GM19324 (cell line): ENCODE results near the gene TMA7.

Experiments
- ATAC-seq: cut with Tn5 transposase; IDR thresholded peaks from one replicate; pipeline ENCODE4 v1.9.1; 2021; ENCODE audit warnings: mild to moderate bottlenecking, moderate library complexity; ENCODE audit not compliant: unreplicated experiment, low FRiP score

TMA7 gene

GRCh38 chr3:48408823-48409281 lies 31.2 kb upstream of the TMA7 start:
- no peak for ATAC-seq

- ATAC-seq, result no peak
Measured at GRCh38 chr3:48409291-48410201, 30.5 kb upstream of the TMA7 start.

- no peak for ATAC-seq
Measured at GRCh38 chr3:48410205-48411040, 29.6 kb upstream of the TMA7 start.

GRCh38 chr3:48411041-48411588 lies 28.9 kb upstream of the TMA7 start:
- no peak for ATAC-seq

- no peak for ATAC-seq
Measured at GRCh38 chr3:48411606-48412374, 28.3 kb upstream of the TMA7 start.

DNA sequence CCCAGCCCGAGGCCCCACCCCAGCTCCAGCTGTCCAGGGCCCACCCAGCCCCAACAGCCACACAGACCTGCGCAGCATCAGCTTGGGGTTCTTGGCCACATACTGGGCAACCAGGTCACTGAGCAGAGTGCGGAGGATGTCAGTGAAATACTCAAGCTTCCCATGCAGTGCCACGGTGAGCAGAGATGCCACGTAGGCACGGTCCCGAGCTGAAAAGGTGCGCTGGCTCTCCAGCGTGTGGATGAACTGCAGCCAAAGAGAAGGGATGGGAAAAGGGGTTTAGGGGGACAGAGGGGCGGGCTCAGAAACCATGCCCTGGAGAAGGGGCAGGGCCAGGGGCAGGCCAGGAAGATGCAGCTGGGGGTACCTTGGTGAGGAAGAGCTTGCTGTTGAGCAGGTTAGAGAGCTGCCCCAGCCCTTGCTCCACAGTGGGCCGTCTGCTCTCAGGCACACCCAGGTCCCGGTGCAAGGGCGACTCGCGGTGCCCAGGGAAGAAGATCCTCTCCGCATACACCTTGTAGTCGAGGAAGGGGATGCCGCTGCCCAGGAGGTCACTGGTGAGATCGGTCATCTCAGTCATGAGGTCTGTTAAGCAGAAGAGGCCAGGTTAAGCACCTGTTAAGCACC lies 27.6 kb upstream of the TMA7 start:
- ATAC-seq, result no peak

DNA sequence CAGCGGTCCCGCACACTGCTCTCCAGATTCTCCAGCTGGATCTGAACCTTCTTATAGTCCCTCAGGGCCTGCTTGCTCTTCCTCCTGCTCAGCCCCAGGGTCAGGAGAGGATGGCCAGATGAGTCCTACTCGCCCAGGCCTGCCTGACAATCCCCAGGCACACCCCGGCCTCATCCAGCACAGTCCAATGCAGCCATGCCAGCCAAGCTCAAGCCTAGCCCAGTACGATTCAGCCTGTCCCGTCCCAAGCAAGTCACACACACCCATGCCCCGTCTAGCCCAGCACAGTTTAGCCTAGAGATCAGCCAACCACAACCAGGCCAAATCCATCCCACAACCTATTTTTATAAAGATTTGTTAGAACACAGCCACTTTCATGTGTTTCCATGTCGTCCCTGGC lies 27.0 kb upstream of the TMA7 start:
- no peak for ATAC-seq

GRCh38 chr3:48413611-48414010 lies 26.4 kb upstream of the TMA7 start:
- ATAC-seq, result no peak

DNA sequence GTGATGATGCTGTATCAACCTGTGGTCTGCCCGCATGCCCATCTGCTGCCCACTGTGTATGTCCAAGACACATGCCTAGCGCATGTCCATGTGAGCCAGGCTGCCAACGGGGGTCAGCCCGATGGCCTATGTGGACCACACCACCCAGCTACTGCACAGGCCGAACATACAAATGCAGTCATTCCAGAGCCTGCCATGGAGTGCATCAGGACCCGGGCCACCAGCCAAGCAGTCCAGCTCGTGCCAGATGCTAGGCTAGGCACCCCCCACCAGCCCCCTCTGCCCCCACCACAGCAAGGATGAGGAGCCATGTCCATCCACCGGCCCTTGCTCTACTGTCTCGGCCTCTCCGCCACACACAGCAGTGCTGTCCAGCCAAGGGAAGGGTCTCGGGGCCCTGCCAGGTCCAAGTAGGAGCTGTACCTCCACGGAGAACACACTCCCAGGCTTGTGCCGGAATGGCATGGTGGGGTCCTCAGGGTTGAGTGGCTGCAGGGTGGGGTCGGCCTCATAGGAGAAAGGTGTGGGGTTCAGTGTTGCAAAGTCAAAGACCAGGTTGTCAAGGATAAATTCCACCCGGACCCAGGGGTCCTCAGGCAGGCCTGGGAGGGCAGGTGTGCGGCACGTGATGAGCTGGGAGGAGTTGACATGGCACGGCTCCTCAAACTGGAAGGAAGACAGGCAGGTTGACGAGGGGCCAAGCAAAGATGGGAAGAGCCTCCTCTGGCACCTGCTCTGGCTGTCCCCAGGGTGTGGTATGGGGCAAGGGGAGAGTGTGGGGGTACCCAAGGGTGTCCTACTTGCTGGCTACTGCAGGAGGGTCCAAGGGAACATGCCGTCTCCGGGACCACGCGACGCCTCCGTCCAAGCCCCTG lies 25.4 kb upstream of the TMA7 start:
- ATAC-seq, result no peak

DNA sequence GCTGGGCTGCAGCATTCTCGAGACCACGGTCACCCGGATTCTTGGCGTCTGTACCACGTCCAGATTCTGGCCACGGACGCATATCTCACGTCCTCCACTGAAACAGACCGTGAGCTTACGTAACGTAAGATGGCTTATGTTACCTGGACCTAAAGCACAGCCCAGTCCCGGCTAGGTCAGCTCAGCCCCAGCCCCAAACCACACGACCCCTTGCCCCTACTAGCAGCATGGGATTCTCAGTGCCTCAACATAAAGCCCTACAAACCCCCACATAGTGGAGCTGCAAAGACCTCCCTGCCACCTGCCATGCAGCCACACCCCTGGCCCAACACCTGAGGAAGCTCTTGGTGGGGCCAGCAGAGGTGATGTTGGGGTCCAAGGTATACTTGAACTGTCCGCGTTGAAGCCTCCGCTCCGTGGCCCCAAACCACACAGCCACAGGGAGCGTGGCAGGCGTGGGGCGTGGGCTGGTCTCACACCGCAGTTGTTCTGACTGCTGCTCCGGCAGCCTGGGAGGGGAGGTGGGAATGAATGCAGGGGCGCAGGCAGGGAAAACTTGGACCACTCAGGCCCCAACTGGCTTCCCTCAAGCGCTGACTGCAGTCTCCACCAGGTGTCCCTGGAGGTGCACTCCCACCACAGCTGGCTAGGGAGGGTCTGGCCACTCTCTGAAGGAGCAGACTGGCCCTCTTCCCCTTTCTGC lies 24.7 kb upstream of the TMA7 start:
- ATAC-seq, result no peak

- no peak for ATAC-seq
Measured at GRCh38 chr3:48416091-48416505, 24.0 kb upstream of the TMA7 start.

GRCh38 chr3:48416546-48416945 lies 23.5 kb upstream of the TMA7 start:
- no peak for ATAC-seq

GRCh38 chr3:48417529-48418108 lies 22.4 kb upstream of the TMA7 start:
- ATAC-seq, result no peak

DNA sequence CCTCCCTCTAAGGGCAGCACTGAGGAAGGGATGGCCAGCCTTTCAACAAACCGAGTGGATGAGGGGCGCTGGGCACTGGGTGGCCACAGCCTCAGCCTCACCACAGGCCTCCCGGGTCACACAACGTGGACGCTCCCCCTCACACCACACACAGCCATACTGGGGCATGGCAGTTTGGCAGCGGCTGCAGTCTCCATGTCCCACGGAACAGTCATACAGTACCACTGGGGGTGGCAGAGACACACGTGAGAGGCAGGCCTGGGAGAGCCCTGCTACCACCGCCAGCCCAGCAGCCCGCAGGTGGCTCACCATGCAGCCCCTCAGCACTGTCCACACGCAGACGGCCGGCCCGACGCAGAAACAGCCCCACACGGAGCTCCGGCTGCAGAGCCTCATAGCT lies 21.9 kb upstream of the TMA7 start:
- ATAC-seq, result no peak

DNA sequence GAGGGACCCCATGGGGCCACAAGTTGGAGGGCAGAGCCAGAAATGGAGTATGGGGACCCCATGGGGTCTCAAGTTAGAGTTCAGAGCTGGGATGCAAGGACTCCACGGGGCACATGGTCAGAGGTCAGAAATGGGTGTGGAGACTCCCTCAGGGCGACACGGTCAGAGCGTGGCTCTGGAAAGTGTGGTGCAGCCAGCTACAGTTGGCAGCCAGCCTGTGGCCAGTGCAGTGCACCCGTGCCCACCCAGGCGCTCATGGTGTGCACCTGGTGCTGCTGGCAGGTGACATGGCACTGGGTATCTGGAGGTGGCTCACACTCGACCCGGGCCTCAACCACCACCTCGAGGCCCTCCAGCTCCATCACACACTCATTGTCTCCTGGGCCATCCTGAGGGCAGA lies 21.4 kb upstream of the TMA7 start:
- no peak for ATAC-seq

GRCh38 chr3:48419149-48419548 lies 20.9 kb upstream of the TMA7 start:
- ATAC-seq, result no peak

- ATAC-seq, result no peak
Measured at GRCh38 chr3:48419597-48419996, 20.5 kb upstream of the TMA7 start.

DNA sequence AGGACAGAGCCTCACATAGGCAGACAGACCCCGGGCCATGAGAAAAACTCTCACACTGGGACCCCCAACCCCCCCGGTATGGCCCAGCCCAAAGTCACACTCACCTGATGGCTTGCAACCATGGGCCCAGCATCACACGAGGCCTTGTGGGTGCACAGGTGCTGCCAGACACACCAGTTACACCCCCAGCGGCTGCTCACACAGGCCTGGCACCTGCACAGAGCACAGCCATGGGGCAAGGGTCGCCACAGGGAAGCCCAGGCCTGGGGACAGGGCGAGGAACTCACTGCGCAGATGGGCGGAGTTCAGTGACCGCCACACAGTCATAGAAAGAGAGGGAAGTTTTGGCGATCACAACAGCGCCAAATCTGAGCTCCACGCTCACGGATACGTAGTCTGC lies 19.5 kb upstream of the TMA7 start:
- ATAC-seq, result no peak
